HG03521 (cell line): ENCODE measurements around the gene DOCK11.
"Not testable (repeated sequence)": the region's sequence is repeated elsewhere in the genome, so short reads cannot be mapped to it uniquely, and the experiment has no call there.

Source experiments
- ATAC-seq: cut with Tn5 transposase; IDR thresholded peaks from one replicate; pipeline ENCODE4 v1.9.1; 2021; ENCODE audit warnings: mild to moderate bottlenecking, moderate library complexity; ENCODE audit not compliant: unreplicated experiment

The DOCK11 gene

DNA sequence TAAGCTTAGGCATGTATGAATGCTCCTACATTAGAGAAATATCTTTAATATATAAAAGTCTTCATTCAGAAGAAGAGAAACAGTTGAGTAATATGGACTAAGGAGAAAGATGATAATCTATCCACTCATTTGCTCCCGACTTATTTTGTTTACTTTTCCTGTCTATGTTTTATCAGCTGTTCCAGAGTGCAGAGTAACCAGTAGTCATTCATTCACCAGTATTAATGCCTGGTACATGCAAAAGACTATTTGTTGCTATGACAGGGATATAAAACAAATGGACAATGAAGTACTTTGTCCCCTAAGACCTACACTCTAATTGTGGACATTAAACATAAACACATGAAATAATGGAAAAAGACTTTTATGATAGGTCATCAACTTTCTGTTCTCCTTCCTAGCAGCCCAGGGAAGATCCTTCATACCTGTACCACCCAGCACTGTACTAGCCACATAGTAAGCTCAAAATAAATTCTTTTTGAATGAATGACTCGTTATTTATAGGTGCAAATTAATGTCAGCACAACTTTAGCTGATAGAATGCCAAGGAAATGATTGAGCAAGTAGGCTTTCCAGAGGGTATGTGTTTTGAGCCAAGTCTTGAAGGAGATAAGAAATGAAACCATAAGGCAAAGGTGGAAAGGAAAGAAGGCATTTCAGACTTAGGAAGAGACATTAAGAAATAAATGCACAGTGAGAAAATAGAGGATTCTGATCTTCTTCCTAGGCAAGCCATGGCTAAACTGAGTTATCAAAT is 186.8 kb downstream of the DOCK11 start:
- ATAC-seq, result no peak

DNA sequence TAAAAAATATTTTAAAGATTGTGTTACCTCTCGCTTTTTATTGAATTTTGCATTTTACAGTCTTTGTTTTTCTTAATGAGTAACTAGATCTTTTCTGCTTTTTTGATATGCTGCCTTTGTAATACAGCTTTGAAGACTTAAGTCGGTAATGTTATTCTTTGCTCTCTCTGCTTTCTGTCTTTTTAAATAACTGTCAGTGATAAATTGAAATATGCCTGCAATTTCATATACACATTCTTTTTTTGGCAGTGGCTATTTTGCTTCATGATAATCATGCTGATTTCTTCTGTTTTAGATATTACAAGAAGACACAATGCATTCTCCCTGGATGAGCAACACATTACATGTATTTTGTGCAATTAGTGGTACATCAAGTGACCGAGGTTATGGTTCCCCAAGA is 189.8 kb downstream of the DOCK11 start:
- no peak for ATAC-seq

- ATAC-seq, result no peak
Observed at GRCh38 chrX:118688935-118689334, 193.3 kb downstream of the DOCK11 start.

DNA sequence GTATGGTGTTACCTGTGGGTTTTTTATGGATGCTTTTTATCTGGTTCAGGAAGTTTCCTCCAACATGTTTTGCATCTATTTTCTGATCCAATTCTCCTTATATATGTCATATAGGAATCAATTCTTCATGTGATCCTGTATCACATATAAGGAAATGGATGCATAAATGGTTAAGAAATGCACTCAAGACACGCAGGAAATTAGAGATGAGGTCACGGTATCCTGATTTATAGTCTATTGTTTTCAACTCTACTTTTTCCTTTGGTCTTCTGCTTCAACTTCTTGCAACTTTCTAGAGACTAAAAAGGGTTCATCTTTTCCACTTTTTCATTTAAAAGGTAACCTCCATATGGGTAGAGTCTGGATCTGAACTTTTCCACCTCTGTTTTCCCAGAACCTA is 198.2 kb downstream of the DOCK11 start:
- ATAC-seq, result no peak

- ATAC-seq, result no peak
Observed at GRCh38 chrX:118694638-118695037, 199.0 kb downstream of the DOCK11 start.

DNA sequence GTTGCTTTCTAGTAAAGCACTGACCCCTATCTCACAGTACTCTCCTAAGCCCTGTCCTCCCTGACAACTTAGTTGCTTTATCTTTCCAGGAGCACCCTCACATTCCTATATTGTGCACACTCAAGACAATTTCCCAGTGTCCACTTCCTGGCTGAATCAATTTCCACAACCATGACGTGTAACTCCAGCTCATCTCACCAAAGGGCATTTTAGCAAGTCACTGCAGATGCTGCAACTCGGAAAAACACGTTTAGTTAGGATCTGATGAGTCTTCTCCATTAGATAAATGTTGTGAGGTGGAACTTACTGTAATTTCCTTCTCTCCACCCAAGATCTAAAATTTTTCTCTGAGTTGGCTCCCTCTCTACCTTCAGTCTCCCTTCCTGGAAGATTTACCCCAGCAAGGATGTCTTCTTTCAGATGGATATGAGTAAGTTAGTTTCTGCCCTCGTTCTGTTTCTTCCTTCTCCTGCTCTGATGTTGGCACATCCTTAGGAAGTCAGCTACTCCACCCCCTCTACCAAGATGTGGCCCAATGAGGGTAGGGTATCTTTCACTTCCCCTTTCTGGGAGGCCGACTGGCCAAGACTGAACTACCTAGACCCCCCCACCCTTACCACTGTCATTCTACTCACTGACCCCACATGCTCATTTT is 203.0 kb downstream of the DOCK11 start:
- no peak for ATAC-seq

DNA sequence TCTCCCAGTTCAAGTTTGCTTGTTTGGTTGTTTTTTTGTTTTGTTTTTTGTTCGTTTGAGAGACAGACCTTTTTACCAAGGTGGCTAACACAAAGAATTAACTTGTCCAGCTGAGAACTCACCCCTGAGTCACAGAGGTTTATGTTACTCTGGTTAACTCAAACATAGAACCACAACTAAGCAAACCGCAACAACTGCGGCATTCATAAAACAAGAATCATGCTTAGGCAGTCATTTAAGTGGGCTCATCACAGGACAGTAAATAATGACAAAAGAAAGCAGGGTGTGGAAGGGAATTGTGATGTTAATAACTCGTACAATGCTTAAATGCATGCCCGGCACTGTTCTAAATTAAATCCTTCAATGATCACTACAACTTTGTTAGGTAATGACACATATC is 207.1 kb downstream of the DOCK11 start:
- ATAC-seq, result no peak

DNA sequence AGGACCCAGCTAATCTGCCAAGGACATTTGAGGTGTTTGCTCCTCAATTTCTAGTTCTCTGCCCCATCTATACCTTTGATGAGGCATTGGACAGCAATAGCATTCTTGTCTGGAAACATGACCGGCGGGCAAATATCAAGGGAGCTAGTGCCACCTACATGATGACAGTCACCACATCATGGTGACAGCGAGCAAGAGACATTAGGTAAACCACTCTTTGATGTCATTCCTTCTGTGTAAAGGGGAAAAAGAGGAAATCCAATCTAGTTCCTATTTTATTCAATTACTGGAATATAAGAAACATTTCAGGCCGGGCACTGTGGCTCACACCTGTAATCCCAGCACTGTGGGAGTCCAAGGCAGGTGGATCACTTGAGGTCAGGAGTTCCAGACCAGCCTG is 211.1 kb downstream of the DOCK11 start:
- ATAC-seq, result no peak

DNA sequence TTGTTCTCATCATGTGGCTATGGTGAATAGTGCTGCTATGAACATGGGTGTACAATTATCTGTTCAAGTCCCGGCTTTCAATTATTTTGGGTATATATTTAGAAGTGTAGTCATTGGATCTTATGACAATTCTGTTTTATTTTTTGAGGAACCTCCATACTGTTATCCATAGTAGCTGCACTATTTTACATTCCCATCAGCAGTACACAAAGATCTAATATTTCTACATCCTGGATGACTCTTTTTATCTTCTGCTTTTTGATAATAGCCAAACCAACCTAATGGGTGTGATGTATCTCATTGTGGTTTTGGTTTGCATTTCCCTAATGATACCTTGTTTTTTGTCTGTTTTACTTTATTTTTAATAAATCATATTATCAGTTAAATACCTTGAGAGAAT is 218.9 kb downstream of the DOCK11 start:
- ATAC-seq, result no peak

GRCh38 chrX:118715917-118716316 is 220.3 kb downstream of the DOCK11 start:
- not testable (repeated sequence) for ATAC-seq

DNA sequence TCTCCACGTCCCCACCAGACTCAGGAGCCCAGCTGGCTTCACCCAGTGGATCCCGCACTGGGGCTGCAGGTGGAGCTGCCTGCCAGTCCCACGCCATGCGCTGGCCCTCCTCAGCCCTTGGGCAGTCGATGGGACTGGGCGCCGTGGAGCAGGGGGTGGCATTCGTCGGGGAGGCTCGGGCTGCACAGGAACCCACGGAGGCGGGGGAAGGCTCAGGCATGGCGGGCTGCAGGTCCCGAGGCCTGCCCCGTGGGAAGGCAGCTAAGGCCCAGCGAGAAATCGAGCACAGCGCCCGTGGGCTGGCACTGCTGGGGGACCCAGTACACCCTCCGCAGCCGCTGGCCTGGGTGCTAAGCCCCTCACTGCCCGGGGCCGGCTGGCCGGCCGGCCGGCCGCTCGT is 221.2 kb downstream of the DOCK11 start:
- ATAC-seq, result not testable (repeated sequence)

DNA sequence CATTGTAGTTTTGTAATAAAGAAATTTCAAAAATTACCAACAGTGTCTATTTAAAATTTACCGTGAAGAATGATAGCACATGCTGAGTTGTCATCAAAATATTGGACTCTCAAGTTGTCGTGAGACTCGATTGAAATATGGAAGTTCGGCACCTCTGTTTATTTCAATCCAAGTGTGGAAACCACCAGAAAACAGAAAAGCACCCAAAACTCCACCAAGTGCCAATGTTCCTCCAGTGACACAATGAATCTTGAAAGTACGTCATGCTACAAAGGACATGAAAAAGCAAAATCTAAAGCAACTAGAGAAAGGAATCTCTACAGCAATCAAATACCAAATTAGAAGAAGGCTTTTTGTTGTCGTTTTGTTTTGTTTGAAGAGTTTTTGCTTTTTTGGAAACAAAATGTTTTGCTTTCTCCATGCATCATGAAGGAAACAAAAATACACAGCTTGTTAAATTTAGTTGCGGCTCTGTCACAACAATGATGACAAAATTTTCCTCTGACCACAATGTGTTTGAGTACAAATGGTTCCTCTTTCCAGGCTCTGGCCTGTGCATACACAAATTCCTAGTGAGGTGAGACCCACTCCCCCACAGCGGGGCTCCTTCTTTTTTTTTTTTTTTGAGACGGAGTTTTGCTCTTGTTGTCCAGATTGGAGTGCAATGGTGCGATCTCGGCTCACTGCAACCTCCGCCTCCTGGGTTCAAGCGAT is 222.2 kb downstream of the DOCK11 start:
- ATAC-seq, result no peak

- ATAC-seq, result no peak
Observed at GRCh38 chrX:118718737-118719136, 223.1 kb downstream of the DOCK11 start.

DNA sequence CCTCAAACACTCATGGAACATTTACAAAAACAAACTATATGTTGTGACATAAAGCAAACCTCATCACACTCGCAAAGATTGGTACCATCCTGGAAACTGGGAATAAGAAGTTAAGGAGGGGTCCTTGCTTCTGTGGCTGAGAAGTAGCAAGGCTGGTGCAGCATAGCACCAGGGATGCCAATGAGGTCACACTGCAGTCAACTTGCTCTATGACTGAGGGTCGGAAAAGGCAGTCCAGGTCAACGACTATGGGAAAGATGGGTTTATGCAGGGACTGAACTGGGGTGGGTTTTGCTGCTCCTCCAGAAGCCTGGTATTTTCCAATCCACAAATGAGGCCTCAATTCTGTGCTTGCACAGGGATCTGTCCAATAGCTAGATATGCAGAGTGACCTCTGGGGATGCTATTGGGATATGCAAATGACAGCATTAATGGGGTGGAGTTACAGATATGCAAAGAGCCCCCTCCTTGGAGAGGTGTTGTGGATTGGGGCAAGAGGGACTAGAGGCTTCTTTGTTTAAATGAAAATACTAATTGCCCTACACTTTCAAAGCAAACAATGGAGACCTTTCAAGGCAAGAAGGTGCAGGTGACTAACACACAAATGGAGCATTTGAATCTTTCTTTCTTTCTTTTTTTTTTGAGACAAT is 224.6 kb downstream of the DOCK11 start:
- ATAC-seq, result no peak

DNA sequence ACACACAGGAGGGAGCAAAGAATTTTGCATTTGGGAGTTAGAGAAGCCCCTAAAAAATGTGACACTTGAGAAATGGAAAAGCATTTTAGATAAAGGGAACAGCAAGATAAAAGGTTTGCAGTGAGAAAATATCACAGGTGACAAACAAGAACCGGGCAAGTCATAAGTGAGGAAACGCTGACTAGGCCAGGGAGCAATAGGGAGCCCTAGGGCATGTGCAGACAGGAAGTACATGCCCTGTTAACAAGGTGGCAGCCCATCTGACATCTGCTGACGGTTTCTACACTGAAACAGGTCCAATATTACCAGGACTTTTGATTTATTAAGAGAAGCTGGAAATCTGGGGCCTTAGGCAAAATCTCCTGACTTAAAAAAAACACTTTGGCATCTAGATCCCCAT is 227.8 kb downstream of the DOCK11 start:
- ATAC-seq, result no peak

- no peak for ATAC-seq
Observed at GRCh38 chrX:118724365-118724764, 228.8 kb downstream of the DOCK11 start.

DNA sequence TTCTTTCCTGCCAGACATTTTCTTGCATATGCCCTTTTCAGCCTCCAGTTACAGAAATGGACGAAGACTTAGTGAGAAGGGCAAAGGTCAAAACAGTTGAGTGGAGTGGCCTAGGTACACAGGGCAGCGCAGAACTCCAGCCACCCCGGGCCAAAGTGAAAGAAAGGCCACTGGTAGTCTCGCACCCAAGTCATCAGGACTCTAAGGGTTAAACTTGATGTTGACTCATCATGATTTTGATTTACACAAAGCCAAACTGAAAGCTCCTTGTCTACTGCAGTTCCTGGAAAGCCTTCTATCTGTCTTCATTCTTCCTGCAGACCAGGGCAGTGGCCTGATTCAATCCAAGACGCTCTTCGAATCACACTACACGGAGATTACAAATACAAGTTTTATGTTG is 229.2 kb downstream of the DOCK11 start:
- no peak for ATAC-seq

GRCh38 chrX:118726396-118726795 is 230.8 kb downstream of the DOCK11 start:
- no peak for ATAC-seq

DNA sequence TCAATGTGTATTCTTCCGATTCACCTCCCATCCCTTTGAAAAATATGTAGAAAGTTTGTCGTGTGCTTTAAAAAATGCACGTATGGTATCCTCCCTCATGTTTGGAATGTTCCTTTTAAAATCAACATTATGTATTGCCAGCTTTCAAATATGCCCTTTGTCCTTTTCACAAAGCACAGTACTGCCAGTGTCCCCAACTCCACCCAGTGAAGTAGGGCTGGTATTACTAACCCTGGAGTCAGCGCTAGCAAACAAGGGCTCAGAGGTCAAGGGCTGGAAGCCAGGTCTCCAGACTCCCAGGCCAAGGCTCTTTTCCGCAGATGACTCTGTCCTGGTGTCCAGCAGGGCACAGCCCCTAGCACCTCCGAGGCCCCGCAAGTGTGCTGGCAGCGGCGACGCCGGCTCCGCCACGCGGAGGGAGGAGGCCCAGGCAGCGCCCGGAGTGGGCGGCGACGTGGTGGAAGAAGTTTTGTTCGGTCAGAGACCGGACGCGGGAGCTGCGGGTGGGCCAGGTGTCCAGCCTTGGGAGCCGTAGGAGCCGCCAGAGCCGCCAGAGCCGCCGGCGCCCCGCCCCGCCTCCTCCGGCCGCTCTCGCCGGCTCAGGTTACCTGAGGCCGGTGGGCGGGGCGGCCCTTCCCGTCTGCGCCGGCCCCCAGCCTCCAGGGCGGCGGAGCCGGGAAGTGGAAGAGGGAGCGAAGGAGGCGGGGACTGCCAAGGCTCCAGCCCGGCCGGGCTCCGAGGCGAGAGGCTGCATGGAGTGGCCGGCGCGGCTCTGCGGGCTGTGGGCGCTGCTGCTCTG is 231.5 kb downstream of the DOCK11 start, which contains the start of gene IL13RA1:
Gene IL13RA1, plus strand, starts transcription at position 720 of the 799 bp plus-strand sequence. Its CDS starts 33 bp downstream, at position 753.
- no peak for ATAC-seq

- ATAC-seq, result no peak
Observed at GRCh38 chrX:118727686-118728339, 232.2 kb downstream of the DOCK11 start.
